GM12878 (cell line): Measurements from ENCODE around the gene ODAD4.

ENCODE experiments used
- BRCA1 ChIP-seq: IDR thresholded peaks from 2 replicates; pipeline ENCODE4 v1.6.1; 2011; ENCODE audit warnings: low read depth, low read length, improper control_type of control experiment
- EP300 ChIP-seq, 2 experiments: fragments of 150-350 bp in 1 of 2; IDR thresholded peaks; 2 replicates each; pipeline ENCODE4 v1.6.1; 2011 to 2012; ENCODE audit warnings: low read depth in 2 of 2, low read length in 2 of 2, borderline replicate concordance in 1 of 2, improper control_type of control experiment in 1 of 2, inconsistent platforms in 1 of 2; ENCODE audit not compliant: control insufficient read depth in 1 of 2
- GABPA ChIP-seq: IDR thresholded peaks from 2 replicates; pipeline ENCODE4 v1.6.1; 2014; ENCODE audit warnings: antibody characterized with exemption, low read depth, mild to moderate bottlenecking, inconsistent platforms
- KAT2A ChIP-seq: conservative IDR thresholded peaks from 2 replicates; pipeline ENCODE4 v1.6.1; 2011; ENCODE audit warnings: low read depth, low read length; ENCODE audit not compliant: control insufficient read depth
- KDM1A ChIP-seq: fragments of 200-600 bp; sonication (generic); IDR thresholded peaks from 2 replicates; pipeline ENCODE4 v1.6.1; 2016; ENCODE audit warnings: borderline replicate concordance
- POLR2A ChIP-seq: IDR thresholded peaks from 2 replicates; pipeline ENCODE4 v1.6.1; 2011; ENCODE audit warnings: low read depth, mild to moderate bottlenecking, low read length
- RBBP5 ChIP-seq: fragments of 200-600 bp; sonication (generic); conservative IDR thresholded peaks from 2 replicates; pipeline ENCODE4 v1.6.1; 2016
- RCOR1 ChIP-seq: conservative IDR thresholded peaks from 2 replicates; pipeline ENCODE4 v1.6.1; 2012; ENCODE audit warnings: low read depth, low read length, improper control_type of control experiment
- SUZ12 ChIP-seq: fragments of 200-600 bp; sonication (generic); IDR thresholded peaks from one replicate; pipeline ENCODE4 v1.6.1; 2018; ENCODE audit warnings: antibody characterized with exemption, mild to moderate bottlenecking; ENCODE audit not compliant: unreplicated experiment
- TCF12 ChIP-seq: IDR thresholded peaks from 2 replicates; pipeline ENCODE4 v1.6.1; 2011; ENCODE audit warnings: low read depth, mild to moderate bottlenecking, low read length
- ZNF622 ChIP-seq: fragments of 450-650 bp; IDR thresholded peaks from 2 replicates; pipeline ENCODE4 v1.6.1; 2017; ENCODE audit warnings: mild to moderate bottlenecking, inconsistent platforms
- TF ChIP-seq, protein P1 (sequence below): fragments of 450-650 bp; IDR thresholded peaks from 2 replicates; pipeline ENCODE4 v1.6.1; 2016; ENCODE audit warnings: mild to moderate bottlenecking

- TF ChIP-seq RCOR1 (no peak), TCF12 (no peak), KDM1A (no peak), BRCA1 (no peak), KAT2A (no peak), ZNF622 (no peak), RBBP5 (no peak), GABPA (no peak), EP300 (IDR thresholded peaks at IDR 0.05; ENCODE audit: borderline replicate concordance in 1 of 2, control insufficient read depth in 1 of 2, low read depth in 2 of 2, low read length in 2 of 2) (no peak), SUZ12 (no peak), POLR2A (no peak)
- TF ChIP-seq, protein P1, sequence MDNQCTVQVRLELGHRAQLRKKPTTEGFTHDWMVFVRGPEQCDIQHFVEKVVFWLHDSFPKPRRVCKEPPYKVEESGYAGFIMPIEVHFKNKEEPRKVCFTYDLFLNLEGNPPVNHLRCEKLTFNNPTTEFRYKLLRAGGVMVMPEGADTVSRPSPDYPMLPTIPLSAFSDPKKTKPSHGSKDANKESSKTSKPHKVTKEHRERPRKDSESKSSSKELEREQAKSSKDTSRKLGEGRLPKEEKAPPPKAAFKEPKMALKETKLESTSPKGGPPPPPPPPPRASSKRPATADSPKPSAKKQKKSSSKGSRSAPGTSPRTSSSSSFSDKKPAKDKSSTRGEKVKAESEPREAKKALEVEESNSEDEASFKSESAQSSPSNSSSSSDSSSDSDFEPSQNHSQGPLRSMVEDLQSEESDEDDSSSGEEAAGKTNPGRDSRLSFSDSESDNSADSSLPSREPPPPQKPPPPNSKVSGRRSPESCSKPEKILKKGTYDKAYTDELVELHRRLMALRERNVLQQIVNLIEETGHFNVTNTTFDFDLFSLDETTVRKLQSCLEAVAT, result no peak
Observed at GRCh38 chr17:41987642-41988041, 57.2 kb downstream of the ODAD4 start.
